Kidney epithelial cell (primary cell): ENCODE data around the gene STAT2. TPM values are rescaled to one million over a fixed set of nuclear protein-coding genes. Genes with fewer than 3 reads are reported as not detected.
A peak's percentile ranks its signal among the peaks of the same experiment; 100 is the strongest.
"Not testable (repeated sequence)": the region's sequence is repeated elsewhere in the genome, so short reads cannot be mapped to it uniquely, and the experiment has no call there.

Source experiments
- DNase-seq: peaks from one replicate; pipeline ENCODE4 v3.0.0-alpha.2; 2010; ENCODE audit warnings: low read depth
- H3K27me3 ChIP-seq: 2 replicates; pipeline ENCODE4 v1.6.0; 2011; ENCODE audit warnings: low read length; ENCODE audit not compliant: control insufficient read depth, insufficient read depth
- H3K36me3 ChIP-seq: 2 replicates; pipeline ENCODE4 v1.5.1; 2011; ENCODE audit warnings: low read length; ENCODE audit not compliant: control insufficient read depth, insufficient read depth
- H3K4me3 ChIP-seq: 2 replicates; pipeline ENCODE4 v1.5.1; 2011; ENCODE audit warnings: low read depth, mild to moderate bottlenecking, control low read depth, low read length
- CTCF ChIP-seq: IDR thresholded peaks from 2 replicates; pipeline ENCODE4 v1.5.1; 2011; ENCODE audit warnings: mild to moderate bottlenecking, moderate library complexity, low read length, control low read depth, inconsistent platforms; ENCODE audit not compliant: insufficient read depth, poor library complexity, severe bottlenecking
- total RNA-seq: library from RNA; depleted of rRNA; stranded (reverse); fragments of >200 nt; gene quantifications from 2 replicates; pipeline ENCODE4 v1.2.3, GENCODE V29; 2015

STAT2 gene
- total RNA-seq, 1 donor from 2014 or later, result 125 TPM

- no peak for TF ChIP-seq CTCF
- H3K36me3 ChIP-seq, result peaks cover 3% of the 10 kb centered on the region
- no peak overlapping the region for H3K4me3 ChIP-seq
- DNase-seq, result no peak
- no peaks in the 10 kb centered on the region for H3K27me3 ChIP-seq
Measured at GRCh38 chr12:56348776-56349175, 11.1 kb downstream of the STAT2 start.

GRCh38 chr12:56347255-56347654, 12.7 kb downstream of the STAT2 start:
- H3K27me3 ChIP-seq, DNase-seq, H3K36me3 ChIP-seq: not testable (repeated sequence)

GRCh38 chr12:56346675-56347074, 13.2 kb downstream of the STAT2 start:
- DNase-seq, result no peak
- H3K36me3 ChIP-seq, result peaks cover 4% of the 10 kb centered on the region
- no peak for TF ChIP-seq CTCF
- H3K27me3 ChIP-seq, result no peaks in the 10 kb centered on the region
- no peak overlapping the region for H3K4me3 ChIP-seq

More at GRCh38 chr12:56347255-56347654, 12.7 kb downstream of the STAT2 start:
- H3K4me3 ChIP-seq, result not testable (repeated sequence)

- H3K4me3 ChIP-seq, DNase-seq, H3K36me3 ChIP-seq, H3K27me3 ChIP-seq: not testable (repeated sequence)
Measured at GRCh38 chr12:56342290-56342689, 17.6 kb downstream of the STAT2 start.

- DNase-seq, result no peak
- H3K27me3 ChIP-seq, result no peaks in the 10 kb centered on the region
- no peak for TF ChIP-seq CTCF
- no peak overlapping the region for H3K4me3 ChIP-seq
- H3K36me3 ChIP-seq, result peaks cover 3% of the 10 kb centered on the region
Measured at GRCh38 chr12:56341616-56342015, 18.3 kb downstream of the STAT2 start.

GRCh38 chr12:56339158-56339422, 20.8 kb downstream of the STAT2 start:
- DNase-seq, result no peak
- Histone ChIP-seq H3K36me3 (peaks cover 2% of the 10 kb centered on the region), H3K4me3 (no peak overlapping the region), H3K27me3 (no peaks in the 10 kb centered on the region)
- no peak for TF ChIP-seq CTCF

GRCh38 chr12:56338308-56339157, 21.4 kb downstream of the STAT2 start, which contains the start of gene IL23A:
Gene IL23A, plus strand, starts transcription at chr12:56338884. Its CDS starts 161 bp downstream, at chr12:56339045.
- Histone ChIP-seq H3K36me3 (no peaks in the 10 kb centered on the region), H3K27me3 (no peaks in the 10 kb centered on the region), H3K4me3 (no peak within 1 kb of the TSS)
- TF ChIP-seq CTCF, result no peak
- DNase-seq, result peak; percentile 79
